IPS DF 4.7 (cell line): ENCODE measurements around the gene PCYOX1L.
"Not testable (repeated sequence)": the region's sequence is repeated elsewhere in the genome, so short reads cannot be mapped to it uniquely, and the experiment has no call there.

Experiments
- DNase-seq: peaks from one replicate; pipeline ENCODE4 v3.0.0-alpha.2; 2013; ENCODE audit warnings: low spot score; ENCODE audit errors: extremely low read depth

PCYOX1L gene

GRCh38 chr5:149383399-149383798, 25.6 kb downstream of the PCYOX1L start:
- DNase-seq = no peak

DNA sequence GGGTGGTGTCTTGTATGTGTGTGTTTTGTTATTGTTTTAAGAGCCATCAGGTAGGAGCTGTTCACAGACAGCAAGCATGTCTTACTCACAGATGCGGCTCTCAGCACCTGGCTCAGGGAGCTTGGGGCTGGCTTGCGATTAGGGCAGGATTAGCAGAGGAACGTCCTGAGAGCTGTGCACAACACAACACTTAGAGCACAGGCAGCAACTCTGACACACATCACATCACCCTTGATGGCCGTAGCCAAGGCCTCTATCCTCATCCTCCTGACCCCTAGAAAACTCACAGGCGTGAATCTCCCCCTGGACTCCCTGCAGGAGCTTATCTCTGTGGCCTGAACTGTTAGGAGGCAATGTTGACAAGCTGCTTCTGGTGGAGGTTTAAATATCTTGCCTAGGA, 28.3 kb downstream of the PCYOX1L start:
- no peak for DNase-seq

- DNase-seq = no peak
These were observed 29.3 kb downstream of the PCYOX1L start for GRCh38 chr5:149387081-149387631.

DNA sequence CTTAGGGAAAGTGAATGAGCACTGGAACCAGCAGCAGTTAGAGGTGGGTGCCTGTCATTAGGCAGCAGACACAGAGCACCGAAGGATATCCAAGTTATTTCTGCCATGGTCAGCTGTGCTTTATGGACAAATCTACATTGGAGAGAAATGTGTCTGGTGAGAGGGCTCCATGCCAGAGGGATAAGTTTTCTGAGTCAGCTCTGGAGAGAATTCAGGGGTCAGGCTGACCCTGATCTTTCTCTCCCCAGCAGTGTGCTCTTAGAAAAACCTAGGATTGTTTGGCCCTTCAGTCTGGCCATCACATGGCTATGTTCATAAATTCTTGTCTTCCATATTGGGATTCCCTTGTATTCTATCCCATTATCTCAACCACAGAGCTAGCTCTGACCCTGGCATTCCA, 30.1 kb downstream of the PCYOX1L start:
- no peak for DNase-seq

DNA sequence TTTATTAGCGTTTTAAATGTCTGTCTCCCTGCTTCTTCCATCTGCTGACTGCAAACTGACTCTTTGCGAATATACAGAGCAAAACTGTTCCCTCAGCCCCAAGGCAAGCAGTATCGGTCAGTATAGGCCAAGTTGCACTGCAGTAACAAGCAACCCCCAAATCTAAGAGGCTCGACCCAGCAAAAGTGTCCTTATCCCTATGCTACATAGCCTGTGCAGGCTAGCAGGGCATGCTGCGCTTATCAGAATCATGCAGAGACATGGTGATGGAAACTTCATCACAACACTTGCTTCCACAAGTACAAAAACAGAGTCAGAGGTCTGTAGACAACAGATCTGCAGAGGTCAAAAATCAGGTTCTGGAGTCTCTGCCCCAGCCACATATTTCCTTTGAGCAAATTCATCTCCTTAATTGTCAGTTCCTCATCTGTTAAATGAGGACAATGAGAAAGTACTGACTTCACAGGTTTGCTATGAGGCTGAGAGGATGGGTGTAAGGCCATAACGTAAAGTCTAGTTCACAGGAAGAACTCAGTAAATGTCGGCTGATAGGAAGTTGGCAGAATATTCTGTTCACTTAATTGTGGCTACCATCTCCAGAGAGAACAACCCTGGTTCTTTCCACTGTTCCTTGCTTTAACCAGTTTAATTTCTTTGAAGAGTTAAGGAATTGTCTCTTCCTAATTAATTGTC, 30.8 kb downstream of the PCYOX1L start:
- DNase-seq = no peak

GRCh38 chr5:149389552-149390495, 32.0 kb downstream of the PCYOX1L start:
- DNase-seq = no peak

GRCh38 chr5:149391076-149391475, 33.2 kb downstream of the PCYOX1L start:
- not testable (repeated sequence) for DNase-seq

DNA sequence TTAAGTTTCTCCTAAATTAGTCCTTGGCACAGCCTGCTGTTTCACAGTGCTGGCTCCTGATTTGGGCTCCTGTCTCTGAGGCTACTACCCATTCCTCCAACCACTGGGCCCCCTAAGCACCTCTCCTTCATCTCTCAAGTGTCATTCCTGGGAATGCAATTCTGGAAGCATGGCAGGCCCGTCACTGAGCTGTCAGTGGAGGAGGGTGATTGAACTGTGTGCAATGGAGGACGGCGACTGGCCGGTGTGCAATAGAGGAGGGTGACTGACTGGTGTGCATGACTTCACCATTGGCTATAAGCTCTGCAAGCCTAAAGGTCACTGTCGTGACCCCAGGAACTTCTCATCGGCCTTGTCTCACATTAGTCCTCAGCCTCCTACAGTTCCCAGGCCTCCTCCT, 33.7 kb downstream of the PCYOX1L start:
- DNase-seq = no peak

DNA sequence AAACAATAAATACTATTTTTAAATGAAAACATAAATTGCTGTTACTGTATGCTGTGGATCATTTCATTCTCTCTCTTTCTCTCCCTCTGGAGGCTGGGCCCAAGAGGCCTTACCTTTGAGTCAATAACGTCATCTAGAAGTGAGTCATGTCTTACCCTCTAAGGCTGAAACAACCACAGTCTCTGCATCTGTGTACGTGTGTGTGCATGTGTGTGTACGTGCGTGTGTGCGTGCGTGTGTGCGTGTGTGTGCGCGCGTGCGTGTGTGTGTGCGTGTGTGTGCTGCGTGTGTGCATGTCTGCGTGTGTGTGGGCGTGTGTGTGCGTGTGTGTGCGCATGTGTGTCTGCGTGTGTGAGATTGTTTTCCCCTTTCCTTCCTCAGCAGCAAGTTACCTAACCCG, 34.9 kb downstream of the PCYOX1L start:
- DNase-seq = no peak

DNA sequence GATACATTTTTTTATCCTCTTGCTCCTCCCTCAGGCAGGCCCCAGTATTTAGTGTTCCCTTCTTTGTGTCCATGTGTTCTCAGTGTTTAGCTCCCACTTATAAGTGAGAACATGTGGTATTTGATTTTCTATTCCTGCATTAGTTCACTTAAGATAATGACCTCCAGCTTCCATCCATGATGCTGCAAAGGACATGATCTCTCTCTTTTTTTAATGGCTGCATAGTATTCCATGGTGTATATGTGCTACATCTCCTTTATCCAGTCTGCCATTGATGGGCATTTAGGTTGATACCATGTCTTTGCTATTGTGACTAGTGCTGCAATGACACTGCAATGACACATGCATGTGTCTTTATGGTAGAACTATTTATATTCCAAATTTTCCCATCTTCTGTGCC, 37.1 kb downstream of the PCYOX1L start:
- not testable (repeated sequence) for DNase-seq

DNA sequence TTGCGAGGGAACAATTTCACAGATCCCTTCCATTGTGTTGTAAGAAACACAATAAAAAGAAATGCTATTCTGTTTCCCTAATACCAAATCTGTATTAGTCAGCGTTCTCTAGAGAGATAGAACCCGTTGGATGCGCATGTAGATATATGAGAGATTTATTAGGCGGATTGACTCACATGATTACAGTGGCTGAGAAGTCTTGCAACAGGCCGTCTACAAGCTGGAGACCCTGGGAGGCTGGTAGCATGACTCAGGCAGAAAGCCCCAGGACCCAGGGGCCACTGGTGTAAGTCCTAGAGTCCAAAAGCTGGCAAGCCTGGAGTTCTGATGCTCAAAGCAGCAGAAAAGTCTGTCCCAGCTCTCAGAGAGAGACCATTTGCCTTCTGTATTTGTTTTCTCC, 39.7 kb downstream of the PCYOX1L start:
- DNase-seq = no peak

GRCh38 chr5:149398747-149399266, 41.0 kb downstream of the PCYOX1L start:
- DNase-seq = not testable (repeated sequence)

DNA sequence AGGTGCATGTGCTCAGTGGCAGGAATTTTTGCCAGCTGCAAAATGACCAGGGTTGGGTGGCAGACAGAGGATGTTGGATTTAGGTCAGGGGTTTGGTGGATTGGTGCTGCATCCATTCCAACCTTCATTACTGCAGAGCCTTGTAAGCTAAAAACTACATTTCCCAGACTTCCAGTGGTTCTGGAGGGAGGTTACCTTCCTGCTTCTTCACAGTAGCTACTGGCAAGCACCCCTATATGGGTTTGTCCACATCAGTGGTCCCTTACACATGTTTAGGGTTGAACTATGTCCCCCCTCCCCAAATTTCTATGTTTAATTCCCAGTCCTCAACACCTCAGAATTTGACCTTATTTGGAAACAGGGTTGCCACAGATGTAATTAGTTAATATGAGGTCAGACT, 41.9 kb downstream of the PCYOX1L start:
- DNase-seq = no peak

DNA sequence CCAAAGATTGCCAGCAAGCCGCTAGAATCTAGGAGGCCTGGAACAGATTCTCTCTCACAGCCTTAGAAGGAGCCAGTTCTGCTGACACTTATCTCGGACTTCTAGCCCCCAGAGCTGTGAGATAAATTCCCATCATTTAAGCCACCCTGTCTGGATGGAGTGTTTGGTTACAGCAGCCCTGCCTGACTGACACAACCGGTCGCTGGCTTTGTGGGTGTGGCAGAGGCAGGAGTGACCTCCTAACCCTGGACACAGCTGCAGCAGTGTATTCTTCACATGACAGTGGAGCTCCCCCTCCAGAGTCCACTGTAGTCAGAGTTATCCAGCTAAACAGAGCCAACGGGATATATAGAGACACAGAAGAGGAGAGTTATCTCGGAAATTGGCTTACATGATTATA, 42.5 kb downstream of the PCYOX1L start:
- no peak for DNase-seq

GRCh38 chr5:149401051-149401450, 43.2 kb downstream of the PCYOX1L start:
- no peak for DNase-seq

DNA sequence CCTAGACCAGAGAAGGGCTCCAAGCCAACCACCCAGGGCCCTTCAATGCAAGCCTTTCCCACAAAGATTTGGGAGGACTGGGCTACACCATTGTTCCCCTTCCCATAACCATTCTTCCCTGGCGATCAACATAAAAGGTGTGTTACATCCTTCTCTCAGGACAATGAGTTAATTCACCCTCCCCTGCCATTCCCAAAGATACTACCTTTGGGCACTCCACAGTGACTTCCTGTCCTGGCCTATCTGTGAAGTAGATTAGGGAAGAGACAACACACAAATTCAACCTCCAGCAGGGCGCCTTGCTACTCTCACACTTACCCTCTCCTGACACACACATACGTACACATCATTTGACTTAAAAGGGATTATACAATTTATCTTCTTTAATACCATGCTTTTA, 44.4 kb downstream of the PCYOX1L start:
- no peak for DNase-seq

DNA sequence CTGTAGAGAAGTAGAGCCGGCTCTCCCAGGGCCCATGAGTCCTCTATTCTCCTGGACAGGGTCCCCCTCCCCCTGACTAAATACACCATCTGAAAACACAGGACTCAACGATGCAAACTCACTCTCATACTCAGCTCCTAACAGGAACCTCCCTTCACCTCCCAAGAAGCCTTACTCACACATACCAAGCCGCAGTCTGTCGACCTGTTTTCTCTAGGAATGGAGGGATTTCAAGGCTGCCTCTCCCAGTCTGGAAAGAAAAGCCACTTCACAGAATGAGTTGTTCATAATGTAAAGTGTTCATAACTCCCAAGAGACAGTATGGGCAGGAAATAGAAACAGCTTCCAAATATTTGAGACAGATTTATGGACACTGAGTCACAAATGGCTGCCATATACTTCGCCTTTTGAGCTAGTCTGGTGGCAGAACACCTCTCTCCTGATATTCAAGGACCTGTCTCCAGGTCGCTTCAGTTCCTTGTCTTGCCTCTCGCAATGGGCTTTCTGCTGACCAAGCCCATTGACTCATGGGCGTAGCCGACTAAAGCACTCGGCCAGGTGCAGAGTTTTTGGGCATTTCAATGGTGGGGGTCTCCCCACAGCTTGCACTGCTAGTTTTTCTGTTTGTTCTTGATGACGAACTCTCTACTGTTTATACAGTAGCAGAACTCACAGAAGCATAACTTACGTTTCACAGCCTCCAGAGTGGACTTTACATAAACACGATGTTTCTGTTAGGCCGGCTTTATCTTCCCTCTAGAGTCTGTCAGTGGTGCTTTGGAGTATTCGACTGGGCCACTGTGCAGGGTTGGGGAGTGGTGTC, 46.3 kb downstream of the PCYOX1L start:
- DNase-seq = no peak

GRCh38 chr5:149404746-149405549, 47.1 kb downstream of the PCYOX1L start:
- DNase-seq = no peak

DNA sequence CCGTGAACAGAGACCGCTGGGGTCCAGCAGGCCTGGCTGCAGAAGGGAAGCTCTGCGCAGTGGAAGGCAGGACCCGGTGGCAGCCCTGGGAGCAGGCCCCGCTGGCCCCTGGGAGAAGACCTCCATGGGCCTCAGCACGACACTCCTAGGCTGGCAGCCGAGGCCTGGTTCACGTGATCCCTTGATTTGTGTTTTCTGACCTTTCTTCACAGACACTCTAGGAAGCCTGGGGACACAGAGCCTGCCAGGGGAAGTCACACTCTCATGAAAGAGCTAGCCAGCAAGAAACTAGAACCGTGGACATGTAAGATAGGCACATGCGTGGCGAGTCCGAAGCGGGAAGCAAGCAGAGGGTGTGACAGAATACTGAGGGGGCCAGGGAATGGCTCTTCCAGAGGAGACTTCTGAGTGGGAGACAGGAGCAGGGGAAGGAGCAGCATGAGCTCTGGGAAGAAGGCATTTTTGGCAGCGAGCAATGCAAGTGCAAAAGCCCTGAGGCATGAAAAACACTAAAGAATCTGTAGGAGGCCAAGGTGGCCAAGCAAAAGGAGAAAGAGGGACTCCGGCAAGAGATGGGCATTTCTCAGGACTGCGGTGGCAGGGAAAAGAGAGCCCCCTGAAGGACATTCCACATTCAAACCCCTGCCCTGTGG, 47.8 kb downstream of the PCYOX1L start:
- no peak for DNase-seq
